Measurements from ENCODE around the gene POLG2.

DNA sequence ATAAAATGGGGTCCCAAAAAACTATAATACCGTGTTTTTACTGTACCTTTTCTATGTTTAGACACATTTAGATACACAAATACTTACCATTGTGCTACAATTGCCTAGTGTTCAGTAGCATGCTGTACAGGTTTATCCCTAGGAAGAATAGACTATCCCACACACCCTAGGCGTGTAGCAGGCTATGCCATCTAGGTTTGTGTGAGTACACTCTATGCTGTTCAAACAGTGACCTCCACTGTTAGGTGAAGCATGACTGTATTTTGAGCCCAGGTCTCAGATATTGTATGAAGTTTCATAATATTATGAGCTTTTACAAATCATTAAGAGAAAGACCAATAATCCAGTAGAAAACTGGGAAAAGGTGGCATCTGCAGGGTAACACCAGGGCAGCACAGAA, 24.3 kb downstream of the POLG2 start:
- TF ChIP-seq, protein P1, sequence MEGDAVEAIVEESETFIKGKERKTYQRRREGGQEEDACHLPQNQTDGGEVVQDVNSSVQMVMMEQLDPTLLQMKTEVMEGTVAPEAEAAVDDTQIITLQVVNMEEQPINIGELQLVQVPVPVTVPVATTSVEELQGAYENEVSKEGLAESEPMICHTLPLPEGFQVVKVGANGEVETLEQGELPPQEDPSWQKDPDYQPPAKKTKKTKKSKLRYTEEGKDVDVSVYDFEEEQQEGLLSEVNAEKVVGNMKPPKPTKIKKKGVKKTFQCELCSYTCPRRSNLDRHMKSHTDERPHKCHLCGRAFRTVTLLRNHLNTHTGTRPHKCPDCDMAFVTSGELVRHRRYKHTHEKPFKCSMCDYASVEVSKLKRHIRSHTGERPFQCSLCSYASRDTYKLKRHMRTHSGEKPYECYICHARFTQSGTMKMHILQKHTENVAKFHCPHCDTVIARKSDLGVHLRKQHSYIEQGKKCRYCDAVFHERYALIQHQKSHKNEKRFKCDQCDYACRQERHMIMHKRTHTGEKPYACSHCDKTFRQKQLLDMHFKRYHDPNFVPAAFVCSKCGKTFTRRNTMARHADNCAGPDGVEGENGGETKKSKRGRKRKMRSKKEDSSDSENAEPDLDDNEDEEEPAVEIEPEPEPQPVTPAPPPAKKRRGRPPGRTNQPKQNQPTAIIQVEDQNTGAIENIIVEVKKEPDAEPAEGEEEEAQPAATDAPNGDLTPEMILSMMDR (IDR thresholded peaks at IDR 0.05): no peak
- TF ChIP-seq POLR2A (IDR thresholded peaks at IDR 0.05): no peak

Measured in thyroid gland (tissue), 4 donors.